Activated T-cell treated with anti-CD3 and anti-CD28 coated beads for 1 hour (primary cell): ENCODE data around the gene C1QTNF12.

Experiments
- DNase-seq: peaks from one replicate; pipeline ENCODE4 v3.0.0-alpha.2; 2020; ENCODE audit warnings: low read depth

Gene C1QTNF12

GRCh38 chr1:1246577-1247340 lies at the start of gene C1QTNF12:
TSS of gene C1QTNF12 (minus strand) at chr1:1246722. CDS start at chr1:1246690, 32 bp downstream.
- DNase-seq: no peak

- no peak for DNase-seq
Measured at GRCh38 chr1:1295154-1295923, 48.8 kb upstream of the C1QTNF12 start.

- DNase-seq: no peak
Measured at GRCh38 chr1:1294250-1294890, 47.8 kb upstream of the C1QTNF12 start.

- DNase-seq: no peak
Measured at GRCh38 chr1:1293263-1294249, 47.0 kb upstream of the C1QTNF12 start.

- DNase-seq: no peak
Measured at GRCh38 chr1:1292851-1293250, 46.3 kb upstream of the C1QTNF12 start.

- DNase-seq: no peak
Measured at GRCh38 chr1:1292442-1292779, 45.9 kb upstream of the C1QTNF12 start.

- peak; percentile 66 for DNase-seq
Measured at GRCh38 chr1:1291548-1292441, 45.3 kb upstream of the C1QTNF12 start.

GRCh38 chr1:1291023-1291528 lies 44.6 kb upstream of the C1QTNF12 start:
- DNase-seq: no peak

GRCh38 chr1:1290238-1290731 lies 43.8 kb upstream of the C1QTNF12 start:
- DNase-seq: peak; percentile 53

- no peak for DNase-seq
Measured at GRCh38 chr1:1287288-1288110, 41.0 kb upstream of the C1QTNF12 start.

GRCh38 chr1:1286313-1287261 lies 40.1 kb upstream of the C1QTNF12 start:
- DNase-seq: no peak

- no peak for DNase-seq
Measured at GRCh38 chr1:1285611-1286311, 39.2 kb upstream of the C1QTNF12 start.

GRCh38 chr1:1285102-1285571 lies 38.6 kb upstream of the C1QTNF12 start:
- no peak for DNase-seq

- no peak for DNase-seq
Measured at GRCh38 chr1:1284221-1285101, 37.9 kb upstream of the C1QTNF12 start.

GRCh38 chr1:1283821-1284220 lies 37.3 kb upstream of the C1QTNF12 start:
- DNase-seq: no peak

GRCh38 chr1:1282998-1283397 lies 36.5 kb upstream of the C1QTNF12 start:
- no peak for DNase-seq
